ENCODE data around the gene ACADVL.
A peak's percentile ranks its signal among the peaks of the same experiment; 100 is the strongest.

ACADVL gene

DNA sequence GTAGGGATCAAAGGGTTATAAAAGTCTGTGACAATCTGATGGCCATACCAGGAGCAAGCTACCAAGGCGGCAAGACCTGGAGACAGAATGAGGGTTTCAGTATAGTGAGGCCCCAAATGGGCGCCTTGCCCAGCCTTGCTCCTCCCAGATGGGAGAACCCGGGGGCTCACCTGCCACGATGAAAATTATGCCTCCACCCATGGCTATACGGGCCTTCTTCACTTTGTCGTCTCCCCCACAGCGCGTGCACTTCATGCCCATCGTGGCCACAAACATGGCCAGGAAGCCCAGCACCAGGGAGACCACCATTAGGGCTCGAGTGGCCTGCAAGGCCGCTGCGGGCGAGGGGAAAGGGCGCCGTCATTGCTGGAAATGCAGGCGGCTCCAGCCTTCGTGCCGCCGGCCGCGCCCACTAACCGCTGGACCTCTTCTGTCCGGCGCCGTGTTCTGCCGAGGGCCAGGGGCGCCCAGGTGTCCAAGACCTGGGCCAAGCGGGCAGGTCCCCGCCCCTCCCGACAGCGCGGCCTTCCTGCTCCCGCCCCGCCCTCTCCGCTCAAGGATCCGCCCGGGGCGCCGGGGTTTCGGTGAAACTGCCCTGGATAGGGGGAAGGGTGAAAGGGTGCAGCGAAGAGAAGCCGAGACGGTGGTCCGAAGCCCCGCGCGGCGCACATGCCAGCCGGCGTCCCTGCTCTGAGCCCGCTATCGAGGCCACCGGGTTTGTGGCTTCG is 41.1 kb downstream of the ACADVL start:
- no peak overlapping the region for H3K27ac ChIP-seq (replicated peaks)
- no peak for TF ChIP-seq GABPA (IDR thresholded peaks at IDR 0.05; ENCODE audit: low read depth)
- TF ChIP-seq, protein P1, sequence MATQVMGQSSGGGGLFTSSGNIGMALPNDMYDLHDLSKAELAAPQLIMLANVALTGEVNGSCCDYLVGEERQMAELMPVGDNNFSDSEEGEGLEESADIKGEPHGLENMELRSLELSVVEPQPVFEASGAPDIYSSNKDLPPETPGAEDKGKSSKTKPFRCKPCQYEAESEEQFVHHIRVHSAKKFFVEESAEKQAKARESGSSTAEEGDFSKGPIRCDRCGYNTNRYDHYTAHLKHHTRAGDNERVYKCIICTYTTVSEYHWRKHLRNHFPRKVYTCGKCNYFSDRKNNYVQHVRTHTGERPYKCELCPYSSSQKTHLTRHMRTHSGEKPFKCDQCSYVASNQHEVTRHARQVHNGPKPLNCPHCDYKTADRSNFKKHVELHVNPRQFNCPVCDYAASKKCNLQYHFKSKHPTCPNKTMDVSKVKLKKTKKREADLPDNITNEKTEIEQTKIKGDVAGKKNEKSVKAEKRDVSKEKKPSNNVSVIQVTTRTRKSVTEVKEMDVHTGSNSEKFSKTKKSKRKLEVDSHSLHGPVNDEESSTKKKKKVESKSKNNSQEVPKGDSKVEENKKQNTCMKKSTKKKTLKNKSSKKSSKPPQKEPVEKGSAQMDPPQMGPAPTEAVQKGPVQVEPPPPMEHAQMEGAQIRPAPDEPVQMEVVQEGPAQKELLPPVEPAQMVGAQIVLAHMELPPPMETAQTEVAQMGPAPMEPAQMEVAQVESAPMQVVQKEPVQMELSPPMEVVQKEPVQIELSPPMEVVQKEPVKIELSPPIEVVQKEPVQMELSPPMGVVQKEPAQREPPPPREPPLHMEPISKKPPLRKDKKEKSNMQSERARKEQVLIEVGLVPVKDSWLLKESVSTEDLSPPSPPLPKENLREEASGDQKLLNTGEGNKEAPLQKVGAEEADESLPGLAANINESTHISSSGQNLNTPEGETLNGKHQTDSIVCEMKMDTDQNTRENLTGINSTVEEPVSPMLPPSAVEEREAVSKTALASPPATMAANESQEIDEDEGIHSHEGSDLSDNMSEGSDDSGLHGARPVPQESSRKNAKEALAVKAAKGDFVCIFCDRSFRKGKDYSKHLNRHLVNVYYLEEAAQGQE (IDR thresholded peaks at IDR 0.05; ENCODE audit: insufficient replicate concordance, low read depth) = no peak
- TF ChIP-seq, protein P2, sequence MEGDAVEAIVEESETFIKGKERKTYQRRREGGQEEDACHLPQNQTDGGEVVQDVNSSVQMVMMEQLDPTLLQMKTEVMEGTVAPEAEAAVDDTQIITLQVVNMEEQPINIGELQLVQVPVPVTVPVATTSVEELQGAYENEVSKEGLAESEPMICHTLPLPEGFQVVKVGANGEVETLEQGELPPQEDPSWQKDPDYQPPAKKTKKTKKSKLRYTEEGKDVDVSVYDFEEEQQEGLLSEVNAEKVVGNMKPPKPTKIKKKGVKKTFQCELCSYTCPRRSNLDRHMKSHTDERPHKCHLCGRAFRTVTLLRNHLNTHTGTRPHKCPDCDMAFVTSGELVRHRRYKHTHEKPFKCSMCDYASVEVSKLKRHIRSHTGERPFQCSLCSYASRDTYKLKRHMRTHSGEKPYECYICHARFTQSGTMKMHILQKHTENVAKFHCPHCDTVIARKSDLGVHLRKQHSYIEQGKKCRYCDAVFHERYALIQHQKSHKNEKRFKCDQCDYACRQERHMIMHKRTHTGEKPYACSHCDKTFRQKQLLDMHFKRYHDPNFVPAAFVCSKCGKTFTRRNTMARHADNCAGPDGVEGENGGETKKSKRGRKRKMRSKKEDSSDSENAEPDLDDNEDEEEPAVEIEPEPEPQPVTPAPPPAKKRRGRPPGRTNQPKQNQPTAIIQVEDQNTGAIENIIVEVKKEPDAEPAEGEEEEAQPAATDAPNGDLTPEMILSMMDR (IDR thresholded peaks at IDR 0.05; ENCODE audit: insufficient read depth, low read length) = no peak
- 0 out of 2 replicates have a peak, but pooled peaks have one; percentile 13 for TF ChIP-seq POLR2AphosphoS5 (IDR thresholded peaks at IDR 0.05; ENCODE audit: low read depth)
- H3K27me3 ChIP-seq (ENCODE audit: insufficient read depth, poor library complexity, severe bottlenecking) = peaks cover 2% of the 10 kb centered on the region
- H3K4me3 ChIP-seq (replicated peaks; ENCODE audit: insufficient read depth, low read length) = no peak overlapping the region
- no peak for DNase-seq (ENCODE audit: low read depth in 1 of 2, low spot score in 1 of 2)

DNA sequence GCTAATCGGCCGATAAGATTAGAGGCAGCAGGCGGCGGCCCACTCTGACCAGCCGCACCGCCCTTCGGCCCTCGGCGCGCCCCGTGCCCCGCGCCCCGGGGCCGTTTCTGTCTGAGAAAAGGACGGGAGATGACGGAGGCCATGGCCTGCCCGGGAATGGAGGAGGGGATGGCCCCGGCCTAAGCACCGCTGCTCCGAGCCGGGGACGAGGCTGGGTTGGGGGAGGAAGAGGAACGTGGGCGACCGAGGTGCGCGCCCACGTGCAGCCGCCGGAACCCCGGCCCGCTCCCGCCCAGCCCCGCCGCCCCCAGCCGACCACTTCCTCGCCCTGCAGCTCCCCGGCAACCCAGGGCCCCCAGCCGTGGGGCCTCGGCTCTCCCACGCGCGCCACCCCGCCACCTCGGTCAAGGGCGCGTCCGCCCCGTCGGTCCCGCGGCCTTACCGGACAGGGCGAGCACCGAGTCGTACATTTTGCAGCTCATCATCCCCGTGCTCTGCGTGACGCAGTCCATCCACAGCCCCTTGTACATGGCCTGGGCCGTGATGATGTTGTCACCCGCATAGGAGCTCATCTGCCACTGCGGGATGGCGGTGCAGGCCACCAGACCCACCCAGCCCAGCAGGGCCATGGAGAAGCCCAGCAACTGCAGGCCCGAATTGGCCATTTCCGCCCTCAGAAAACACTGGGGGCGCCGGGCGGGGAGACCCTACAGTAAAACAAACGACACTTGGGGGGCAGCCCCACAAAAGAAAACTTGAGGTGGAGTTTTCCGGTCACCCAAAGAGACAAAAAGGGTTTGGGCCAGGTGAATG is 41.8 kb downstream of the ACADVL start:
- Histone ChIP-seq H3K27ac (replicated peaks) (no peak overlapping the region), H3K27me3 (ENCODE audit: insufficient read depth, poor library complexity, severe bottlenecking) (peaks cover 2% of the 10 kb centered on the region), H3K4me3 (replicated peaks; ENCODE audit: insufficient read depth, low read length) (no peak overlapping the region)
- no peak for DNase-seq (ENCODE audit: low read depth in 1 of 2, low spot score in 1 of 2)
- TF ChIP-seq, protein P1 (IDR thresholded peaks at IDR 0.05; ENCODE audit: insufficient replicate concordance, low read depth) = no peak
- TF ChIP-seq POLR2AphosphoS5 (IDR thresholded peaks at IDR 0.05; ENCODE audit: low read depth) (no peak), GABPA (IDR thresholded peaks at IDR 0.05; ENCODE audit: low read depth) (no peak)

DNA sequence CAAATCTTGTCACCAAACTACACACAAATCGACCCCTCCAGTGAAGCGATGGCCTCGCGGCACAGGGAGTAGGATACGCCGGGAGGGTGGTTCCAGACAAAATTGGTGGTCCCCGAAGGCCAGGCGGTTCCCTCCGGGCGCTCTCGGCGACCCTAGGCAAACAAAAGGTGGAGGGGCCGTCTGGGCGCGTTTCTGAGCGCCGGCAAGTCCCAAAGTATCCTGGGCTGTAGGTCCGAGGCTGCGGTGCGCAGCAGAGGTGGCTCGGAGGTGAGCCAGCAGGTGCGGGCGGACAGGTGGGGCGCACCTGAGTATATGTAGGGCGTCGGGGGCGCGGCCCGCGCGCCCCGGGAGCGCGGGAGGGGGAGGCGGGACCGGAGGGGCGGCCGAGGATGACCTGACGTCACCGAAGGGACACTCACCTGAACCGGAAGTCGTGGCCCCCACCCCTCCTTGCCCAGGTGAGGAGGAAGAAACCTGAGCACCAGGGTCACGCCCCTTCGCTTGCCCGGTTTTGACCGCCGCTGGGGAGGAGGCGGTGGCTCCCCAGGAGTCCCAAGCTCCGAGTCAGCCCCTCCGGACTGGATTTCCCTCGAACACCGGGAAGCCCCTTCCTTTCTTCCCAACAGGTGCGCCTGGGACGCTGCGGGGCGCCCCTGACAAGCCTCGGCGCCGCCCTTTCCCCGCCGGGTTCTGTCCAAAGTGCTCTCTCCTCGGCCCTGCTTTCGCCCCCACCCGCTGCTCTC is 42.6 kb downstream of the ACADVL start, which contains the start of gene CLDN7:
Gene CLDN7, minus strand, starts transcription at position 287 of the 743 bp plus-strand sequence. CDS start 435 bp downstream, outside the sequence.
- H3K4me3 ChIP-seq (replicated peaks; ENCODE audit: insufficient read depth, low read length) = peak within 1 kb of the TSS; percentile 16
- H3K27ac ChIP-seq (replicated peaks) = no peak within 1 kb of the TSS
- TF ChIP-seq POLR2AphosphoS5 (IDR thresholded peaks at IDR 0.05; ENCODE audit: low read depth) = no peak
- TF ChIP-seq SPI1 (IDR thresholded peaks at IDR 0.05; ENCODE audit: borderline replicate concordance, low read depth) = no peak
- TF ChIP-seq, protein P1 (IDR thresholded peaks at IDR 0.05; ENCODE audit: insufficient replicate concordance, low read depth) = no peak
- TF ChIP-seq GABPA (IDR thresholded peaks at IDR 0.05; ENCODE audit: low read depth) = no peak
- TF ChIP-seq, protein P2 (IDR thresholded peaks at IDR 0.05; ENCODE audit: insufficient read depth, low read length) = no peak
- no peak for DNase-seq (ENCODE audit: low read depth in 1 of 2, low spot score in 1 of 2)
- H3K27me3 ChIP-seq (ENCODE audit: insufficient read depth, poor library complexity, severe bottlenecking) = peaks cover 2% of the 10 kb centered on the region

All from HL-60 (cell line).